NCI-H82 (cell line): ENCODE data around the gene PCDHA7.
"Not testable (repeated sequence)": the region's sequence is repeated elsewhere in the genome, so short reads cannot be mapped to it uniquely, and the experiment has no call there.

Experiments used
- DNase-seq: peaks from one replicate; lab custom pipeline; 2025; lab: John Stamatoyannopoulos, UW

Gene PCDHA7

GRCh38 chr5:140868721-140869554 is 34.9 kb downstream of the PCDHA7 start, which contains the start of gene PCDHA11:
TSS of gene PCDHA11 (plus strand) at chr5:140868957. CDS start at chr5:140869104, 147 bp downstream.
- DNase-seq, result peak; percentile 78

- DNase-seq, result no peak
Observed at GRCh38 chr5:140869555-140869886, 35.5 kb downstream of the PCDHA7 start.

DNA sequence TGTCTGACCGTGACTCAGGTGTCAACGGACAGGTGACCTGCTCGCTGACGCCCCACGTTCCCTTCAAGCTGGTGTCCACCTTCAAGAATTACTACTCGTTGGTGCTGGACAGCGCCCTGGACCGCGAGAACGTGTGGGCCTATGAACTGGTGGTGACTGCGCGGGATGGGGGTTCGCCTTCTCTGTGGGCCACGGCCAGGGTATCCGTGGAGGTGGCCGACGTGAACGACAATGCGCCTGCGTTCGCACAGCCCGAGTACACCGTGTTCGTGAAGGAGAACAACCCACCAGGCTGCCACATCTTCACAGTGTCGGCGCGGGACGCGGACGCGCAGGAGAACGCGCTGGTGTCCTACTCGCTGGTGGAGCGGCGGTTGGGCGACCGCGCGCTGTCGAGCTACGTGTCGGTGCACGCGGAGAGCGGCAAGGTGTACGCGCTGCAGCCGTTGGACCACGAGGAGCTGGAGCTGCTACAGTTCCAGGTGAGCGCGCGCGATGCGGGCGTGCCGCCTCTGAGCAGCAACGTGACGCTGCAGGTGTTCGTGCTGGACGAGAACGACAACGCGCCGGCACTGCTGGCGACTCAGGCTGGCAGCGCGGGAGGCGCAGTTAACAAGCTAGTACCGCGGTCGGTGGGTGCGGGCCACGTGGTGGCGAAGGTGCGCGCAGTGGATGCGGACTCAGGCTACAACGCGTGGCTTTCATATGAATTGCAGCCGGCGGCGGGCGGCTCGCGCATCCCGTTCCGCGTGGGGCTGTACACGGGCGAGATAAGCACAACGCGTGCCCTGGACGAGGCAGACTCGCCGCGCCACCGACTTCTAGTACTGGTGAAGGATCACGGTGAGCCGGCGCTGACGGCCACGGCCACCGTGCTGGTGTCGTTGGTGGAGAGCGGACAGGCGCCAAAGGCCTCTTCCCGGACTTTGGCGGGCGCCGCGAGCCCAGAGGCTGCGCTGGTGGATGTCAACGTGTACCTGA is 36.4 kb downstream of the PCDHA7 start:
- DNase-seq, result no peak

- peak; percentile 0 for DNase-seq
Observed at GRCh38 chr5:140875085-140876065, 41.3 kb downstream of the PCDHA7 start, which contains the start of gene PCDHA12. TSS of gene PCDHA12 (plus strand) at chr5:140875308. CDS start at chr5:140875473, 165 bp downstream.

GRCh38 chr5:140876541-140877261 is 42.6 kb downstream of the PCDHA7 start:
- DNase-seq, result not testable (repeated sequence)

- DNase-seq, result no peak
Observed at GRCh38 chr5:140877262-140877581, 43.2 kb downstream of the PCDHA7 start.

DNA sequence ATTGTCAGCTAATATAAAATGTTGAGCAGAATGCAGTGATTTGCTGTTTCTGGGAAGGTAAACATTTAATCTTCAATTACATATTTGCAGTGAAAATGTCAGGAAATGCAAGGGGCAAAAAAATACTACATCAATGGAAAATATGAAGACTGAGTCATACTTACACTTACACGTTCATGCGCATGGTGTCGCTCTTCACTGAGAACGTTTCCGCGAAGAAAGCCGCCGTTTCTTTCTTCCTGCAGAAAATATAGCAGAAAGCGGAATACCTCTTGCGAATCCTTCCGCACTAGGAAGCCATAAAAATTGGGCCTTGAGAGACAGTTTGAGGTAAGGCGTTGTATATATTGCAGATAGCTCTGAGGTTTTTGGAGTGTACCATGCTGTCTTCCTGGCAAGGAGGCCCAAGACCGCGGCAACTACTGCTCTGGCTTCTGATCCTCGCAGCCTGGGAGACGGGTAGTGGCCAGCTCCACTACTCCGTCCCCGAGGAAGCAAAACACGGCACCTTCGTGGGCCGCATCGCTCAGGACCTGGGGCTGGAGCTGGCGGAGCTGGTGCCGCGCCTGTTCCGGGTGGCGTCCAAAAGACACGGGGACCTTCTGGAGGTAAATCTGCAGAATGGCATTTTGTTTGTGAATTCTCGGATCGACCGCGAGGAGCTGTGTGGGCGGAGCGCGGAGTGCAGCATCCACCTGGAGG is 48.0 kb downstream of the PCDHA7 start, which contains the start of gene PCDHA13:
PCDHA13 (plus strand) TSS at position 236 of the 702 bp plus-strand sequence; CDS start at position 381, 145 bp downstream.
- DNase-seq, result no peak

DNA sequence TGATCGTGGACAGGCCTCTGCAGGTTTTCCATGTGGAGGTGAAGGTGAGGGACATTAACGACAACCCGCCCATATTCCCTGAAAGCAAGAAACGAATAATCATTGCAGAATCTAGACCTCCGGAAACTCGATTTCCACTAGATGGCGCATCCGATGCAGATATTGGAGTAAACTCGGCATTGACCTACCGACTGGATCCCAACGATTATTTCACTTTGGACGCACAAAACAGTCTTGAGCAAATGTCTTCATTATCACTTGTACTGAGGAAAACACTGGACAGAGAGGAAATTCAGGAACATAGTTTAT is 48.5 kb downstream of the PCDHA7 start:
- DNase-seq, result peak; percentile 3

DNA sequence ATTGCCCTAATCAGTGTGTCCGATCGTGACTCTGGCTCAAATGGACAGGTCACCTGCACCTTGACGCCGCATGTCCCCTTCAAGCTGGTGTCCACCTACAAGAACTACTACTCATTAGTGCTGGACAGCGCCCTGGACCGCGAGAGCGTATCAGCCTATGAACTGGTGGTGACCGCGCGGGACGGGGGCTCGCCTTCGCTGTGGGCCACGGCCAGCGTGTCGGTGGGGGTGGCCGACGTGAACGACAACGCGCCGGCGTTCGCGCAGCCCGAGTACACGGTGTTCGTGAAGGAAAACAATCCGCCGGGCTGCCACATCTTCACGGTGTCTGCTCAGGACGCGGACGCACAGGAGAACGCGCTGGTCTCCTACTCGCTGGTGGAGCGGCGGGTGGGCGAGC is 49.3 kb downstream of the PCDHA7 start:
- no peak for DNase-seq

DNA sequence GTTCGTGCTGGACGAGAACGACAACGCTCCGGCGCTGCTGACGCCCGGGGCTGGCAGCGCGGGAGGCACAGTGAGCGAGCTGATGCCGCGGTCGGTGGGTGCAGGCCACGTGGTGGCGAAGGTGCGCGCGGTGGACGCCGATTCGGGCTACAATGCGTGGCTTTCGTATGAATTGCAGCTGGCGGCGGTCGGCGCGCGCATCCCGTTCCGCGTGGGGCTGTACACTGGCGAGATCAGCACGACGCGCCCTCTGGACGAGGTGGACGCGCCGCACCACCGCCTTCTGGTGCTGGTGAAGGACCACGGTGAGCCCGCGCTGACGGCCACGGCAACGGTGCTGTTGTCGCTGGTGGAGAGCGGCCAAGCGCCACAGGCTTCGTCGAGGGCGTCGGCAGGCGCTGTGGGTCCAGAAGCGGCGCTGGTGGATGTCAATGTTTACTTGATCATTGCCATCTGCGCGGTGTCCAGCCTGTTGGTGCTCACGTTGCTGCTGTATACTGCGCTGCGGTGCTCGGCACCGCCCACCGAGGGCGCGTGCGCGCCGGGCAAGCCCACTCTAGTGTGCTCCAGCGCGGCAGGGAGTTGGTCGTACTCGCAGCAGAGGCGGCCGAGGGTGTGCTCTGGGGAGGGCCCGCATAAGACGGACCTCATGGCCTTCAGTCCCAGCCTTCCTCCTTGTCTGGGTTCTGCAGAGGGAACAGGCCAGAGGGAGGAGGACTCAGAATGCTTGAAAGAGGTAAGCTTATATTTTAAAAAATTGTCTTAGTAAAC is 50.0 kb downstream of the PCDHA7 start:
- no peak for DNase-seq
